PC-3 (cell line): ENCODE measurements around the gene CUZD1. TPM values are rescaled to one million over a fixed set of nuclear protein-coding genes. Genes with fewer than 3 reads are reported as not detected.

Source experiments
- ATAC-seq: fragments of 200-7000 bp; cut with Tn5 transposase; 2 replicates; pipeline ENCODE4 v1.9.1; 2020; ENCODE audit warnings: mild to moderate bottlenecking, moderate library complexity
- BruUV-seq: library from RNA; stranded (reverse); fragments of 400-500 nt; replicated peaks from 2 replicates; lab custom pipeline; 2021; lab: Mats Ljungman, UMichigan
- CTCF ChIA-PET: fragments of 300-600 bp; sonication (Branson Sonifier 250); formaldehyde crosslinking; loops from one replicate; lab custom pipeline; 2022; ENCODE audit warnings: antibody characterized with exemption; lab: Charles Lee
- POLR2A ChIA-PET: fragments of 300-600 bp; sonication (Branson Sonifier 250); formaldehyde crosslinking; loops from one replicate; lab custom pipeline; 2022; ENCODE audit warnings: antibody characterized with exemption; ENCODE audit not compliant: unreplicated experiment; lab: Charles Lee
- DNase-seq: peaks from one replicate; pipeline ENCODE4 v3.0.0-alpha.2; 2015
- H2AFZ ChIP-seq: fragments of 300-600 bp; sonication (generic); 2 replicates; pipeline ENCODE4 v1.6.0; 2016; ENCODE audit warnings: antibody characterized with exemption, low read length
- H3F3A ChIP-seq: fragments of 300-600 bp; sonication (generic); one replicate; pipeline ENCODE4 v1.6.0; 2017; ENCODE audit warnings: antibody characterized with exemption, low read length, control low read depth, mild to moderate bottlenecking; ENCODE audit not compliant: unreplicated experiment
- H3K27ac ChIP-seq: fragments of 300-600 bp; sonication (generic); 2 replicates; pipeline ENCODE4 v1.5.1; 2016; ENCODE audit warnings: mild to moderate bottlenecking, low read length
- H3K27me3 ChIP-seq: fragments of 300-600 bp; sonication (generic); 2 replicates; pipeline ENCODE4 v1.6.1; 2016; ENCODE audit warnings: low read length, mixed read lengths
- H3K36me3 ChIP-seq: fragments of 300-600 bp; sonication (generic); 2 replicates; pipeline ENCODE4 v1.6.1; 2016; ENCODE audit warnings: low read depth, mixed run types, low read length, mixed read lengths
- H3K4me1 ChIP-seq: fragments of 300-600 bp; sonication (generic); 2 replicates; pipeline ENCODE4 v1.5.1; 2016; ENCODE audit warnings: low read length; ENCODE audit not compliant: insufficient read depth
- H3K4me2 ChIP-seq: fragments of 300-600 bp; sonication (generic); 2 replicates; pipeline ENCODE4 v1.6.0; 2016; ENCODE audit warnings: low read length
- H3K4me3 ChIP-seq: fragments of 300-600 bp; sonication (generic); 2 replicates; pipeline ENCODE4 v1.5.1; 2016; ENCODE audit warnings: mild to moderate bottlenecking, low read length, mixed read lengths
- H3K79me2 ChIP-seq: fragments of 300-600 bp; sonication (generic); 2 replicates; pipeline ENCODE4 v1.6.1; 2017; ENCODE audit warnings: low read length, mixed read lengths
- H3K9ac ChIP-seq: fragments of 300-600 bp; sonication (generic); 2 replicates; pipeline ENCODE4 v1.6.0; 2016; ENCODE audit warnings: mild to moderate bottlenecking, low read length
- H3K9me2 ChIP-seq: fragments of 300-600 bp; sonication (generic); replicated peaks from 2 replicates; pipeline ENCODE4 v1.6.1; 2016; ENCODE audit warnings: mixed run types, low read length, mixed read lengths
- H3K9me3 ChIP-seq: fragments of 300-600 bp; sonication (generic); 2 replicates; pipeline ENCODE4 v1.6.1; 2016; ENCODE audit warnings: low read length, mixed read lengths
- H4K20me1 ChIP-seq: fragments of 300-600 bp; sonication (generic); 2 replicates; pipeline ENCODE4 v1.6.1; 2016; ENCODE audit warnings: low read length, mixed read lengths
- CTCF ChIP-seq: fragments of 300-600 bp; sonication (generic); conservative IDR thresholded peaks from 2 replicates; pipeline ENCODE4 v1.5.1; 2017; ENCODE audit warnings: antibody characterized with exemption, low read depth, mild to moderate bottlenecking, low read length
- EZH2 ChIP-seq: fragments of 300-600 bp; sonication (generic); IDR thresholded peaks from one replicate; pipeline ENCODE4 v1.6.1; 2017; ENCODE audit warnings: antibody characterized with exemption, mild to moderate bottlenecking, low read length; ENCODE audit not compliant: unreplicated experiment
- EZH2phosphoT487 ChIP-seq: fragments of 300-600 bp; sonication (generic); IDR thresholded peaks from 2 replicates; pipeline ENCODE4 v1.6.1; 2018; ENCODE audit warnings: mild to moderate bottlenecking, antibody characterized with exemption, low read length, borderline replicate concordance
- intact Hi-C: fragments of 100-400 bp; cut with micrococcal nuclease; formaldehyde crosslinking; loops from 2 replicates; pipeline ENCODE4 v1.9.0; 2023
- total RNA-seq: library from RNA; depleted of rRNA; stranded (reverse); fragments of >200 nt; gene quantifications from 2 replicates; pipeline ENCODE4 v1.2.3, GENCODE V29; 2014

Gene CUZD1
- total RNA-seq, 1 experiment from 2014 or later, result 0.36 TPM

DNA sequence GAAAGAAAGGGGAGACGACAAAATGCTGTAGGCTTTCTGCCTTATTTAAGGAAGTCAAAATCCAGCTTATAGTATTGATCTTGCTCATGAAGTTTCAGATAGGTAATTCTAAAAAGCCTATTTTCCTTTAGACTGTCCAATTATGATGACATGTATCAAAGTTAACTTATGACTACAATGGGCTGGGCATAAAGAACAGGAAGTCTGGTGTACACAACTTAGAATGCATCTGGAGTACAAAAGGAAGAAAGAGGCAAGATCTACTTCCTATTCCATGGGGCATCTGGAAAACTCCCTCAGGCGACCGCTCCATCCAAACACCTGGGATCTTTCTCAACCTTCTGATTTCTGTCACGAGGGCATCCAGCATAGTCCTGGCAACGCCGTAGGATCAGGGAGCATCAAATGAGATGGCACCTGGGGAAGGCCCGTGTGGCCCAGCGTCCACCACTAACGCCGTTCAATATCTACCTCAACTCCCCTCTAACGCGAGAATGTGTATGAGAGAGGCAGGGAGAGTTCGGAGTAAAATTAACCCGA lies 33.2 kb upstream of the CUZD1 start:
- Histone ChIP-seq H3K79me2 (peaks cover 66% of the 10 kb centered on the region), H3K4me3 (peak overlapping the region; percentile 76), H3K9me2 (no peaks in the 10 kb centered on the region), H3F3A (no peaks in the 10 kb centered on the region), H3K36me3 (no peaks in the 10 kb centered on the region; the same call in 1 of the 2 replicates), H3K27me3 (no peaks in the 10 kb centered on the region), H3K4me2 (peak overlapping the region; percentile 84), H3K4me1 (peaks cover 24% of the 10 kb centered on the region), H3K9ac (peak overlapping the region; percentile 80), H2AFZ (peak overlapping the region; percentile 88), H3K27ac (peak overlapping the region; percentile 69), H4K20me1 (no peaks in the 10 kb centered on the region), H3K9me3 (no peaks in the 10 kb centered on the region)
- TF ChIP-seq CTCF, result no peak
- no peak for TF ChIP-seq EZH2
- TF ChIP-seq EZH2phosphoT487, result no peak
- peak; percentile 42 for ATAC-seq
- BruUV-seq, result TSS peak; percentile 78
- ChIA-PET CTCF (no interaction called here), POLR2A (no interaction called here)
- peak; percentile 19 for DNase-seq
- intact Hi-C loops, result loop anchor here (1.0 kb wide), 1 partner anchor 25 kb away; no protein-coding TSS in a partner anchor

- Histone ChIP-seq H3K36me3 (no peaks in the 10 kb centered on the region; the same call in 1 of the 2 replicates), H3K79me2 (peaks cover 78% of the 10 kb centered on the region), H4K20me1 (no peaks in the 10 kb centered on the region), H3K9me3 (no peaks in the 10 kb centered on the region), H3K9me2 (no peaks in the 10 kb centered on the region), H3K27ac (no peak overlapping the region), H3K4me1 (peaks cover 24% of the 10 kb centered on the region), H2AFZ (no peak overlapping the region), H3K9ac (no peak overlapping the region), H3F3A (no peaks in the 10 kb centered on the region), H3K4me3 (peak overlapping the region; percentile 76; the same call in 1 of the 2 replicates), H3K27me3 (no peaks in the 10 kb centered on the region), H3K4me2 (peak overlapping the region; percentile 84)
- TF ChIP-seq EZH2phosphoT487 (no peak), CTCF (no peak), EZH2 (no peak)
- DNase-seq (no peak), ATAC-seq (no peak)
- POLR2A ChIA-PET, result no interaction called here
- intact Hi-C loops, result no loop called here
- BruUV-seq, result no TSS peak
- CTCF ChIA-PET, result no interaction called here
These were observed 31.6 kb upstream of the CUZD1 start for GRCh38 chr10:122877264-122877663.

GRCh38 chr10:122876467-122876855 lies 30.8 kb upstream of the CUZD1 start:
- H4K20me1 ChIP-seq, result no peaks in the 10 kb centered on the region
- H3K9ac ChIP-seq, result no peak overlapping the region
- no TSS peak for BruUV-seq
- H3K79me2 ChIP-seq, result peaks cover 78% of the 10 kb centered on the region
- H3K27me3 ChIP-seq, result no peaks in the 10 kb centered on the region
- H3F3A ChIP-seq, result no peaks in the 10 kb centered on the region
- no peak overlapping the region for H2AFZ ChIP-seq
- no peaks in the 10 kb centered on the region for H3K9me2 ChIP-seq
- H3K27ac ChIP-seq, result no peak overlapping the region
- ChIA-PET CTCF (no interaction called here), POLR2A (no interaction called here)
- H3K4me3 ChIP-seq, result no peak overlapping the region
- H3K4me2 ChIP-seq, result no peak overlapping the region
- H3K9me3 ChIP-seq, result no peaks in the 10 kb centered on the region
- TF ChIP-seq EZH2phosphoT487 (no peak), EZH2 (no peak), CTCF (no peak)
- DNase-seq (no peak), ATAC-seq (no peak)
- no peaks in the 10 kb centered on the region; the same call in 1 of the 2 replicates for H3K36me3 ChIP-seq
- intact Hi-C loops, result no loop called here
- peaks cover 24% of the 10 kb centered on the region for H3K4me1 ChIP-seq
